ENCODE measurements around the gene TMEM176A. TPM values are rescaled to one million over a fixed set of nuclear protein-coding genes. Genes with fewer than 3 reads are reported as not detected.

Gene TMEM176A
- 0.90 and 1.3 TPM in 2 replicates for total RNA-seq (2021; fragmentation: NEBNext Ultra II Directional; extraction: Animal tissue kit (Norgen Biotek cat#: 25700))
- polyA plus RNA-seq (2011; rRNA removed): 0.71 and 1.5 TPM in 2 replicates
- 0.45 TPM for polyA plus RNA-seq (2011; cell fraction: cytosol; rRNA removed)
- polyA plus RNA-seq (2011; cell fraction: nucleus; rRNA removed): 0.81 TPM
- polyA plus RNA-seq (2012, experiment 1 of 2): 0.39 to 1.4 TPM (median 1.0 TPM) in 4 replicates
- polyA plus RNA-seq (2012, experiment 2 of 2): 1.4 TPM
- 0.69 TPM for polyA plus RNA-seq (2013, experiment 1 of 2)
- polyA plus RNA-seq (2013, experiment 2 of 2): 0.75 TPM
- 0.78 TPM in 1 of 2 replicates, not detected in the other for polyA minus RNA-seq (2011; rRNA and poly(A)+ RNA removed)
- not detected for polyA minus RNA-seq (2011; cell fraction: cytosol; rRNA and poly(A)+ RNA removed)
- not detected for polyA minus RNA-seq (2011; cell fraction: nucleus; rRNA and poly(A)+ RNA removed)
- long read RNA-seq, experiment 1: 0 reads
- long read RNA-seq, experiment 2, partial matches to known transcripts: 1 of 3 reads
- long read RNA-seq, experiment 2, other reads (novel, unspliced or antisense): 1 of 3 reads

GRCh38 chr7:150800581-150801241 lies at the start of gene TMEM176A:
Gene TMEM176A (plus strand): TSS chr7:150800769. CDS start chr7:150801551, 782 bp downstream.
- peaks cover 0 to 9% (median 4%) of the 10 kb centered on the region in 4 experiments; a peak in 6 of 7 replicates for H3K4me1 ChIP-seq (replicated peaks in 1 of 4; ENCODE audit: control insufficient read depth in 3 of 4, insufficient read depth in 4 of 4, low read length in 3 of 4)
- H3K79me2 ChIP-seq (ENCODE audit: control insufficient read depth in 1 of 2, insufficient read depth in 2 of 2, low read length in 2 of 2): no peaks in the 10 kb centered on the region
- H3K9me3 ChIP-seq (ENCODE audit: insufficient read depth in 2 of 2, low read depth in 1 of 2, low read length in 1 of 2): no peaks in the 10 kb centered on the region; a peak in 1 of 4 replicates
- H4K91ac ChIP-seq (replicated peaks; ENCODE audit: insufficient read length, low read length): no peak within 1 kb of the TSS
- H2BK5ac ChIP-seq (ENCODE audit: low read depth, low read length): no peak within 1 kb of the TSS
- H3K4me2 ChIP-seq (ENCODE audit: insufficient read depth in 1 of 2, low read depth in 2 of 2, low read length in 2 of 2): peak within 1 kb of the TSS; percentile 84 to 93
- ChIA-PET POLR2A (ENCODE audit: partially characterized antibody) (interaction anchor here (1.0 kb wide), 1 partner anchor 13 kb away, joined by 3 read pairs; no protein-coding TSS in a partner anchor), CTCF (ENCODE audit: partially characterized antibody) (interaction anchor here (1.2 to 1.9 kb wide), 3 partner anchors 9 to 68 kb away, joined by 3 read pairs; no protein-coding TSS in a partner anchor)
- H2BK120ac ChIP-seq (replicated peaks; ENCODE audit: low read depth, low read length): no peak within 1 kb of the TSS
- no peak within 1 kb of the TSS for H2BK12ac ChIP-seq (ENCODE audit: low read depth, low read length)
- peaks cover 37 to 49% (median 46%) of the 10 kb centered on the region in 4 experiments for H3K27me3 ChIP-seq (replicated peaks in 1 of 4; ENCODE audit: control insufficient read depth in 3 of 4, extremely low read depth in 1 of 4, insufficient read depth in 3 of 4, low read length in 3 of 4)
- WGBS, 2 experiments (ENCODE audit: extremely low coverage in 1 of 2, insufficient coverage in 1 of 2, insufficient read length in 1 of 2, insufficient replicate concordance in 2 of 2, low coverage in 1 of 2, low lambda C conversion rate in 2 of 2, missing lambda C conversion rate in 1 of 2): 2% methylated on average over 33 of the region's 54 CpGs; no CpG with 5 or more reads in 1 of the 2 experiments
- H4K5ac ChIP-seq (ENCODE audit: insufficient read length, low read depth, low read length): no peak within 1 kb of the TSS
- no peak within 1 kb of the TSS for H2AK5ac ChIP-seq (ENCODE audit: low read depth, low read length)
- no peak within 1 kb of the TSS for H2BK20ac ChIP-seq (ENCODE audit: low read length)
- no peaks in the 10 kb centered on the region for H3K79me1 ChIP-seq (ENCODE audit: low read depth, low read length)
- H3K56ac ChIP-seq (replicated peaks; ENCODE audit: insufficient read length, low read depth, low read length): no peak within 1 kb of the TSS
- H3K9ac ChIP-seq (replicated peaks in 1 of 4; ENCODE audit: extremely low read depth in 1 of 4, low read depth in 3 of 4, low read length in 3 of 4): no peak within 1 kb of the TSS
- H4K8ac ChIP-seq (ENCODE audit: extremely low read depth, insufficient read depth, low read length): no peak within 1 kb of the TSS; the same call in 1 of the 2 replicates
- H3K4ac ChIP-seq (replicated peaks; ENCODE audit: insufficient read length, low read depth, low read length): no peak within 1 kb of the TSS
- H3K27ac ChIP-seq (ENCODE audit: low read depth, low read length): no peak within 1 kb of the TSS
- H3K36me3 ChIP-seq (ENCODE audit: control insufficient read depth in 2 of 4, insufficient read depth in 4 of 4, low read length in 3 of 4): peaks cover 0 to 11% (median 0%) of the 10 kb centered on the region in 4 experiments; a peak in 1 of 8 replicates
- FAIRE-seq (no peak), DNase-seq (ENCODE audit: low read depth in 1 of 2, low spot score in 2 of 2) (peak in 1 of 2 experiments; percentile 64)
- H3K18ac ChIP-seq (ENCODE audit: extremely low read depth, low read length): no peak within 1 kb of the TSS; the same call in 1 of the 2 replicates
- peak within 1 kb of the TSS; percentile 31 to 66 (median 44) for H3K4me3 ChIP-seq (ENCODE audit: extremely low read depth in 1 of 4, insufficient read depth in 2 of 4, low read depth in 3 of 4, low read length in 4 of 4)
- 0 out of 2 replicates have a peak within 1 kb of the TSS, but pooled peaks have one; percentile 46 for H2BK15ac ChIP-seq (ENCODE audit: low read length)
- TF ChIP-seq SUZ12 (IDR thresholded peaks at IDR 0.05; ENCODE audit: low read length): peak; percentile 77
- TF ChIP-seq ATF3 (IDR thresholded peaks at IDR 0.05; ENCODE audit: insufficient read depth, low read depth, low read length): no peak
- TF ChIP-seq TAF7 (optimal IDR thresholded peaks at IDR 0.05; ENCODE audit: borderline replicate concordance, low read depth, low read length): no peak
- no peak for TF ChIP-seq TBP (IDR thresholded peaks at IDR 0.05; ENCODE audit: low read depth, low read length)
- TF ChIP-seq EZH2 (IDR thresholded peaks at IDR 0.05; ENCODE audit: low read depth, low read length, severe bottlenecking): peak; percentile 92
- TF ChIP-seq SAP30 (IDR thresholded peaks at IDR 0.05; ENCODE audit: insufficient read depth, insufficient replicate concordance, low read length): no peak
- no peak for TF ChIP-seq KDM5A (IDR thresholded peaks at IDR 0.05; ENCODE audit: low read length)
- no peak for TF ChIP-seq KDM1A (IDR thresholded peaks at IDR 0.05; ENCODE audit: borderline replicate concordance, low read length)
- H3K23me2 ChIP-seq (ENCODE audit: low read depth, low read length): peaks cover 14% of the 10 kb centered on the region
- H3K14ac ChIP-seq (ENCODE audit: insufficient read length): no peak within 1 kb of the TSS
- H4K20me1 ChIP-seq (replicated peaks in 1 of 2; ENCODE audit: control insufficient read depth in 1 of 2, insufficient read depth in 2 of 2, low read length in 2 of 2): no peaks in the 10 kb centered on the region
- peak within 1 kb of the TSS; percentile 56; the same call in 1 of the 2 replicates for H2AFZ ChIP-seq (ENCODE audit: low read length)
- no peak within 1 kb of the TSS for H3K23ac ChIP-seq (ENCODE audit: insufficient read length)
